B cell (primary cell): Measurements from ENCODE around the gene CNTN4.

Experiments used
- EZH2 ChIP-seq: IDR thresholded peaks from 2 replicates; pipeline ENCODE4 v1.6.1; 2012; ENCODE audit warnings: borderline replicate concordance, low read depth, mild to moderate bottlenecking, moderate library complexity, low read length; ENCODE audit not compliant: insufficient read depth, poor library complexity, severe bottlenecking
- TF ChIP-seq, protein P1 (sequence below): fragments of 200-600 bp; IDR thresholded peaks from one replicate; pipeline ENCODE4 v1.8.0; 2022; ENCODE audit warnings: antibody characterized with exemption, mild to moderate bottlenecking

DNA sequence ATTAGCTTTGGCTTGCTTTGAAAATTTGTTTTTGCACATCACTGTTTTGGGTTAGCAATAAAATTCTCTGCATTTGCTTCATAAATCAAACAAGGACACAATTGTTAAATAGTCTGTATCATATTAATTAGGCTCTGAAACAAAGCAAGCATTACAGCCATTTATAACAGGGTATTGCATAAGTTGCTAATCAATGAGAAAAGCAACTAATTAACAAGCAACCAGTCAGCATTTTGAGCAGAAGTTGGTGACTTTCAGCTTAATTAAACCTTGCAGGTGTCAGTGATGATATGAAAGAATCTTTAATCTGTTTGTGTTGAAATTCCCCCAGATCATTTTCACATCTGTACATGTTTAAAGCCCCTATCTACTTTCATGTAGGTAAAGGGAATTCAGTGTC is 516.4 kb downstream of the CNTN4 start:
- TF ChIP-seq, protein P1, sequence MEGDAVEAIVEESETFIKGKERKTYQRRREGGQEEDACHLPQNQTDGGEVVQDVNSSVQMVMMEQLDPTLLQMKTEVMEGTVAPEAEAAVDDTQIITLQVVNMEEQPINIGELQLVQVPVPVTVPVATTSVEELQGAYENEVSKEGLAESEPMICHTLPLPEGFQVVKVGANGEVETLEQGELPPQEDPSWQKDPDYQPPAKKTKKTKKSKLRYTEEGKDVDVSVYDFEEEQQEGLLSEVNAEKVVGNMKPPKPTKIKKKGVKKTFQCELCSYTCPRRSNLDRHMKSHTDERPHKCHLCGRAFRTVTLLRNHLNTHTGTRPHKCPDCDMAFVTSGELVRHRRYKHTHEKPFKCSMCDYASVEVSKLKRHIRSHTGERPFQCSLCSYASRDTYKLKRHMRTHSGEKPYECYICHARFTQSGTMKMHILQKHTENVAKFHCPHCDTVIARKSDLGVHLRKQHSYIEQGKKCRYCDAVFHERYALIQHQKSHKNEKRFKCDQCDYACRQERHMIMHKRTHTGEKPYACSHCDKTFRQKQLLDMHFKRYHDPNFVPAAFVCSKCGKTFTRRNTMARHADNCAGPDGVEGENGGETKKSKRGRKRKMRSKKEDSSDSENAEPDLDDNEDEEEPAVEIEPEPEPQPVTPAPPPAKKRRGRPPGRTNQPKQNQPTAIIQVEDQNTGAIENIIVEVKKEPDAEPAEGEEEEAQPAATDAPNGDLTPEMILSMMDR: no peak
- no peak for TF ChIP-seq EZH2
